Keratinocyte (primary cell): ENCODE results near the gene MCF2L2. TPM values are rescaled to one million over a fixed set of nuclear protein-coding genes. Genes with fewer than 3 reads are reported as not detected.

ENCODE experiments used
- DNase-seq: peaks from one replicate; pipeline ENCODE4 v3.0.0-alpha.2; 2011; ENCODE audit warnings: low read depth, missing footprints, low spot score
- FAIRE-seq: peaks from 2 replicates; lab custom pipeline; 2011; peaks lifted over from hg19 to GRCh38; lab: Jason Lieb, UNC
- H2AFZ ChIP-seq: 2 replicates; pipeline ENCODE4 v1.6.0; 2012; ENCODE audit warnings: low read length, control low read depth, inconsistent platforms; ENCODE audit not compliant: control insufficient read depth
- H3K27ac ChIP-seq: 2 replicates; pipeline ENCODE4 v1.5.1; 2011; ENCODE audit warnings: low read length; ENCODE audit not compliant: control insufficient read depth, insufficient read depth
- H3K27me3 ChIP-seq: 3 replicates; pipeline ENCODE4 v1.6.0; 2011; ENCODE audit warnings: low read length; ENCODE audit not compliant: control insufficient read depth, insufficient read depth; ENCODE audit errors: extremely low read depth
- H3K36me3 ChIP-seq, 2 experiments: 2 replicates in 1 of 2; 3 replicates in 1 of 2; pipeline ENCODE4 v1.5.1; 2011; ENCODE audit warnings: low read length in 2 of 2, mild to moderate bottlenecking in 1 of 2; ENCODE audit not compliant: control insufficient read depth in 2 of 2, insufficient read depth in 2 of 2; ENCODE audit errors: extremely low read depth in 1 of 2
- H3K4me1 ChIP-seq: 3 replicates; pipeline ENCODE4 v1.5.1; 2011; ENCODE audit warnings: low read length; ENCODE audit not compliant: control insufficient read depth, insufficient read depth; ENCODE audit errors: extremely low read depth
- H3K4me2 ChIP-seq: 3 replicates; pipeline ENCODE4 v1.6.0; 2011; ENCODE audit warnings: low read depth, low read length; ENCODE audit not compliant: control insufficient read depth, insufficient read depth; ENCODE audit errors: extremely low read depth
- H3K4me3 ChIP-seq, 3 experiments: fragments of 200-600 bp in 1 of 3; sonication (generic) in 1 of 3; 2 replicates in 2 of 3; 3 replicates in 1 of 3; pipeline ENCODE4 v1.5.1; 2011 to 2016; ENCODE audit warnings: low read length in 3 of 3, mild to moderate bottlenecking in 3 of 3, control low read depth in 2 of 3, inconsistent platforms in 1 of 3, low read depth in 1 of 3, mixed read lengths in 1 of 3, mixed run types in 1 of 3, moderate library complexity in 1 of 3; ENCODE audit not compliant: control insufficient read depth in 2 of 3, insufficient read depth in 2 of 3; ENCODE audit errors: extremely low read depth in 1 of 3
- H3K79me2 ChIP-seq: 2 replicates; pipeline ENCODE4 v1.6.0; 2012; ENCODE audit warnings: low read length; ENCODE audit not compliant: control insufficient read depth, insufficient read depth
- H3K9ac ChIP-seq: 3 replicates; pipeline ENCODE4 v1.6.0; 2011; ENCODE audit warnings: low read length; ENCODE audit not compliant: control insufficient read depth, insufficient read depth; ENCODE audit errors: extremely low read depth
- H3K9me1 ChIP-seq: 3 replicates; pipeline ENCODE4 v1.6.0; 2011; ENCODE audit warnings: low read length; ENCODE audit not compliant: control insufficient read depth, insufficient read depth; ENCODE audit errors: extremely low read depth
- H3K9me3 ChIP-seq: 2 replicates; pipeline ENCODE4 v1.5.1; 2012; ENCODE audit warnings: low read depth, low read length; ENCODE audit not compliant: control insufficient read depth
- H4K20me1 ChIP-seq: 3 replicates; pipeline ENCODE4 v1.6.0; 2011; ENCODE audit warnings: low read length; ENCODE audit not compliant: control insufficient read depth, insufficient read depth; ENCODE audit errors: extremely low read depth
- CTCF ChIP-seq, 3 experiments: IDR thresholded peaks in 1 of 3; conservative IDR thresholded peaks in 1 of 3; optimal IDR thresholded peaks in 1 of 3; 2 replicates in 2 of 3; 3 replicates in 1 of 3; pipeline versions ENCODE3 to v1.5.1; 2011; ENCODE audit warnings: low read length in 3 of 3, mild to moderate bottlenecking in 3 of 3, moderate library complexity in 2 of 3, control low read depth in 1 of 3, inconsistent platforms in 1 of 3; ENCODE audit not compliant: insufficient read depth in 2 of 3; ENCODE audit errors: extremely low read depth in 1 of 3
- EZH2 ChIP-seq: IDR thresholded peaks from one replicate; pipeline ENCODE4 v1.6.1; 2012; ENCODE audit warnings: inconsistent platforms, mild to moderate bottlenecking, low read length, moderate library complexity
- dilution Hi-C: fragments of 300-500 bp; cut with MboI; formaldehyde crosslinking; loops from one replicate; pipeline ENCODE4 v1.7.0; 2020; ENCODE audit warnings: low sequenced_read_pairs; ENCODE audit not compliant: extremely low pct_ligation_motif_present
- polyA plus RNA-seq, 5 experiments: library from polyadenylated mRNA; depleted of rRNA in 3 of 5; stranded (reverse) in 3 of 5; stranded (forward) in 1 of 5; unstranded in 1 of 5; fragments of >200 nt; gene quantifications; 1 replicate in 1 of 5; 2 replicates in 3 of 5; 3 replicates in 1 of 5; pipeline versions ENCODE4 v1.2.1 to v1.2.3, GENCODE V29; 2011 to 2012; ENCODE audit warnings: missing spikeins in 2 of 5, low read depth in 1 of 5, low replicate concordance in 1 of 5

MCF2L2 gene
- polyA plus RNA-seq, 1 donor (not counting 4 experiments of a cell fraction or from before 2014, with no cell fraction given), result 0.26 TPM

- Histone ChIP-seq H3K27me3 (no peaks in the 10 kb centered on the region), H3K79me2 (no peaks in the 10 kb centered on the region), H2AFZ (no peak overlapping the region), H3K4me1 (no peaks in the 10 kb centered on the region), H3K9ac (no peak overlapping the region), H3K9me1 (no peaks in the 10 kb centered on the region), H3K9me3 (no peaks in the 10 kb centered on the region), H3K4me2 (no peak overlapping the region), H3K36me3 (no peaks in the 10 kb centered on the region), H3K4me3 (no peak overlapping the region), H4K20me1 (no peaks in the 10 kb centered on the region), H3K27ac (no peak overlapping the region)
- TF ChIP-seq CTCF (optimal IDR thresholded peaks at IDR 0.05 in 1 of 3, IDR thresholded peaks at IDR 0.05 in 1 of 3, conservative IDR thresholded peaks at IDR 0.05 in 1 of 3; ENCODE audit: extremely low read depth in 1 of 3, insufficient read depth in 2 of 3, low read length in 3 of 3), result no peak
- TF ChIP-seq EZH2, result no peak
- FAIRE-seq (no peak), DNase-seq (no peak)
- dilution Hi-C loops, result no loop called here
Measured at GRCh38 chr3:183203670-183204069, 224.7 kb downstream of the MCF2L2 start.

GRCh38 chr3:183202004-183202722 is 226.3 kb downstream of the MCF2L2 start:
- H3K4me3 ChIP-seq, result no peak overlapping the region
- H4K20me1 ChIP-seq, result no peaks in the 10 kb centered on the region
- H3K79me2 ChIP-seq, result no peaks in the 10 kb centered on the region
- H3K36me3 ChIP-seq, result no peaks in the 10 kb centered on the region
- H2AFZ ChIP-seq, result no peak overlapping the region
- no peak for FAIRE-seq
- no peaks in the 10 kb centered on the region for H3K4me1 ChIP-seq
- dilution Hi-C loops, result no loop called here
- no peak for DNase-seq
- H3K27me3 ChIP-seq, result no peaks in the 10 kb centered on the region
- no peak overlapping the region for H3K4me2 ChIP-seq
- no peak overlapping the region for H3K27ac ChIP-seq
- TF ChIP-seq CTCF (optimal IDR thresholded peaks at IDR 0.05 in 1 of 3, IDR thresholded peaks at IDR 0.05 in 1 of 3, conservative IDR thresholded peaks at IDR 0.05 in 1 of 3; ENCODE audit: extremely low read depth in 1 of 3, insufficient read depth in 2 of 3, low read length in 3 of 3), result no peak
- no peak for TF ChIP-seq EZH2
- no peaks in the 10 kb centered on the region for H3K9me1 ChIP-seq
- no peak overlapping the region for H3K9ac ChIP-seq
- no peaks in the 10 kb centered on the region for H3K9me3 ChIP-seq
